ENCODE results near the gene CCDC106.

CCDC106 gene

DNA sequence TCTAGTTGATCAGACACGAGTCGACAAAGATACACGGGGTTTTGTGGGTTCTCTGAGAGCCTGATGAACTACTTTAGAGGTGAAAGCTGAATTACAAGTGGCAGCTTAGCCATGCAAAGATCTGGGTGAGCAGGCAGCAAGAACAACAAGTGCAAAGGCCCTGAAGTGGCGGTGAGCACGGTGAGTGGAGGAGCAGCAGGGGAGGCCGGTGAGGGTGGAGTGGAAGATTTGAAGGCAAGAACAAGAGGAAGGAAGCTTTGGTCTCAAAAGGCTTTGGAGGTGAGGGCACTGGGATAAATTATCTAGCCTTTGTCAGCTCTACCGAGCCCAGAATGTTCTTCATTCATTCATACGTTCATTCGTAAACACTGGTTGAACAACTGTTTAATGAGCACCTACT is 41.2 kb upstream of the CCDC106 start:
- no peak for DNase-seq (ENCODE audit: low read depth)
- H3K4me3 ChIP-seq (ENCODE audit: low read length) = peak overlapping the region; percentile 92

DNA sequence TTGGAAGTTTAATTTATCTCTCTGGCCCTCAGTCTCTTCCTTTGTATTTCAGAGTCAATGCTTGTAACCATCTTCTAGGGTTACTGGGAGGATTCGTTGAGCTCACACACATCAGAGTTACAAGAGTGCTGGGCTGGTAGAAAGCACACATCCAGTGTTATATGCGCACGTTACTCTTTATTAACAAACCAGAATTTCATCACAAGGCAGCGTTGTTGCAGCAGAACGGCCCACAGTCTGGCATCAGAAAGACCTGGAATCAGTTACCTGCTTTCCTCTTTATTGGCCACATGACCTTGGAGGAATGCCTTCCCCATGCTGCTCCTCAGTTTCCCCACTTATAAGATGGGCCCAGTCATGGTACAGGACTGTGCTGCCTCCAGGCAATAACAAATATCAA is 38.7 kb upstream of the CCDC106 start:
- H3K4me3 ChIP-seq (ENCODE audit: low read length) = no peak overlapping the region
- TF ChIP-seq, protein P1, sequence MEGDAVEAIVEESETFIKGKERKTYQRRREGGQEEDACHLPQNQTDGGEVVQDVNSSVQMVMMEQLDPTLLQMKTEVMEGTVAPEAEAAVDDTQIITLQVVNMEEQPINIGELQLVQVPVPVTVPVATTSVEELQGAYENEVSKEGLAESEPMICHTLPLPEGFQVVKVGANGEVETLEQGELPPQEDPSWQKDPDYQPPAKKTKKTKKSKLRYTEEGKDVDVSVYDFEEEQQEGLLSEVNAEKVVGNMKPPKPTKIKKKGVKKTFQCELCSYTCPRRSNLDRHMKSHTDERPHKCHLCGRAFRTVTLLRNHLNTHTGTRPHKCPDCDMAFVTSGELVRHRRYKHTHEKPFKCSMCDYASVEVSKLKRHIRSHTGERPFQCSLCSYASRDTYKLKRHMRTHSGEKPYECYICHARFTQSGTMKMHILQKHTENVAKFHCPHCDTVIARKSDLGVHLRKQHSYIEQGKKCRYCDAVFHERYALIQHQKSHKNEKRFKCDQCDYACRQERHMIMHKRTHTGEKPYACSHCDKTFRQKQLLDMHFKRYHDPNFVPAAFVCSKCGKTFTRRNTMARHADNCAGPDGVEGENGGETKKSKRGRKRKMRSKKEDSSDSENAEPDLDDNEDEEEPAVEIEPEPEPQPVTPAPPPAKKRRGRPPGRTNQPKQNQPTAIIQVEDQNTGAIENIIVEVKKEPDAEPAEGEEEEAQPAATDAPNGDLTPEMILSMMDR (conservative IDR thresholded peaks at IDR 0.05; ENCODE audit: low read depth, low read length) = no peak
- DNase-seq (ENCODE audit: low read depth) = no peak

More for the DNA sequence above, 41.2 kb upstream of the CCDC106 start:
- TF ChIP-seq, protein P1 (conservative IDR thresholded peaks at IDR 0.05; ENCODE audit: low read depth, low read length) = no peak

DNA sequence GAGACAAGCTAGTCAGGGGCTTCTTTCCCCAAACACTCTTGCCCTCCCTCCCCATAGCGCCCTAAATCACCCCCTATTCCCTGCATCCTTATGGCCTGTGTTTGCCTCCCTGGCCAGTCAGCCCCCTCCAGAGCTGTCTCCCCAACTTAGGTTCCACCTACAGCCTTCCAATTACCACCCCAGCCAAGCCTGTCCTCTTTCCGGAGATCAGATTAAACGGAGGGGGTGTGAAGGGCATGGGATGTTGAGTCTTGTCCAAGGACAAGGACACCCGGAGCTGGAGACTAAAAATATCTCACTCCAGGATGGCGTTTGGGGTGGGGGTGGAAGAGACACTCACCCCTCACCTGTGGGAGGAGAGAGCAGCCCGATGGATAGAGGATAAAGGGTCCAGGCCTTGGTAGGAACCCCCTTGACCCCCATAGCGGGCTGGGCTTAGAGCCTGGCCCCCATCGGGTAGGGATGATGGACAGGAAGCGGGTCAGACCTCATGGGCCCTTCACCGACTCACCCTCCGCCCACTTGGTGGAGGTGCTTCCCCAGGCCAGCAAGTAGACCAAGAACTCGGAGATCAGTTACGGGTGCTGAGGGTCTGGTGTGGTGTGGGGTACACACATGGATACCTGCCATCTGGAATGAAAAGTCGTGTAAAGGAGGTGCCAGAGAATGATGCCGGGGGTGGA is 36.6 kb upstream of the CCDC106 start:
- TF ChIP-seq, protein P1 (conservative IDR thresholded peaks at IDR 0.05; ENCODE audit: low read depth, low read length) = no peak
- DNase-seq (ENCODE audit: low read depth) = no peak
- no peak overlapping the region for H3K4me3 ChIP-seq (ENCODE audit: low read length)

- TF ChIP-seq, protein P1 (conservative IDR thresholded peaks at IDR 0.05; ENCODE audit: low read depth, low read length) = no peak
- DNase-seq (ENCODE audit: low read depth) = no peak
- H3K4me3 ChIP-seq (ENCODE audit: low read length) = no peak overlapping the region
Measured at GRCh38 chr19:55611983-55612645, 35.9 kb upstream of the CCDC106 start.

GRCh38 chr19:55613396-55613795 is 34.6 kb upstream of the CCDC106 start:
- no peak for DNase-seq (ENCODE audit: low read depth)
- no peak overlapping the region for H3K4me3 ChIP-seq (ENCODE audit: low read length)
- TF ChIP-seq, protein P1 (conservative IDR thresholded peaks at IDR 0.05; ENCODE audit: low read depth, low read length) = no peak

- TF ChIP-seq, protein P1 (conservative IDR thresholded peaks at IDR 0.05; ENCODE audit: low read depth, low read length) = no peak
- no peak for DNase-seq (ENCODE audit: low read depth)
- H3K4me3 ChIP-seq (ENCODE audit: low read length) = no peak overlapping the region
Measured at GRCh38 chr19:55613930-55614710, 33.9 kb upstream of the CCDC106 start.
